HCT116 (cell line): ENCODE measurements around the gene TAS2R14.

ENCODE experiments used
- CEBPB ChIP-seq: IDR thresholded peaks from 2 replicates; pipeline ENCODE4 v1.6.1; 2012; ENCODE audit warnings: low read depth
- CTCF ChIP-seq, 3 experiments: fragments of 200-600 bp in 1 of 3; sonication (generic) in 1 of 3; IDR thresholded peaks in 2 of 3; conservative IDR thresholded peaks in 1 of 3; 2 replicates each; pipeline ENCODE4 v1.5.1; 2012 to 2017; ENCODE audit warnings: low read depth in 2 of 3, low read length in 2 of 3, antibody characterized with exemption in 1 of 3, borderline replicate concordance in 1 of 3, control low read depth in 1 of 3, mild to moderate bottlenecking in 1 of 3, mixed read lengths in 1 of 3, mixed run types in 1 of 3, moderate library complexity in 1 of 3; ENCODE audit not compliant: insufficient read depth in 1 of 3
- EGR1 ChIP-seq: IDR thresholded peaks from 2 replicates; pipeline ENCODE4 v1.6.1; 2012; ENCODE audit warnings: low read depth
- POLR2A ChIP-seq: IDR thresholded peaks from 2 replicates; pipeline ENCODE4 v1.7.0; 2011; ENCODE audit warnings: borderline replicate concordance; ENCODE audit not compliant: insufficient read depth, insufficient read length; ENCODE audit errors: extremely low read depth
- POLR2AphosphoS5 ChIP-seq: IDR thresholded peaks from 2 replicates; pipeline ENCODE4 v1.6.1; 2011; ENCODE audit warnings: mild to moderate bottlenecking, low read depth, low read length, moderate library complexity

GRCh38 chr12:10959804-10960203 is 20.7 kb upstream of the TAS2R14 start:
- TF ChIP-seq CTCF (IDR thresholded peaks at IDR 0.05 in 2 of 3, conservative IDR thresholded peaks at IDR 0.05 in 1 of 3; ENCODE audit: borderline replicate concordance in 1 of 3, insufficient read depth in 1 of 3, low read depth in 2 of 3, low read length in 2 of 3) (no peak), CEBPB (no peak), POLR2A (no peak), EGR1 (no peak), POLR2AphosphoS5 (no peak)
